Fibroblast of skin of scalp (primary cell): ENCODE results near the gene ABCB10.
"Not testable (repeated sequence)": the region's sequence is repeated elsewhere in the genome, so short reads cannot be mapped to it uniquely, and the experiment has no call there.

ENCODE experiments used
- DNase-seq: peaks from one replicate; pipeline ENCODE4 v3.0.0-alpha.2; 2013

Gene ABCB10

DNA sequence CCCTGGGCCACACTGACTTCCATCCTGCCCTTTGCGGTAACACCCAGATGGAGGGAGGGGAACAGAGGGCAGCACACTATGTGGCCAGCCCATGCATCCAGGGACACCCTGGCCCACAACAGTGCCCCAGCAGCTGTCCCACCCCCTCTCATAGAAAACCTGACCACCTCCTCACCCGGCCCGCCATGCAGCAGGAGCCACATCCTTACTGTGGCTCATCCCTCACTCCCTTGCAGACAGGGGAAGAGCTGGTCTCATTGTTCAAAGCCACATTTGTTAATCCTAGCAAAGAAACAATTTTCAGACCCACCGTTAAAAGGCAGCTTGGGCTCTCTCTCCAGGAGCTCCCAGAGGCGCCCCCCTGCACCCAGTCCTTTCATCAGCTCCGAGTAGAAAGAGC, 27.2 kb downstream of the ABCB10 start:
- DNase-seq: no peak

DNA sequence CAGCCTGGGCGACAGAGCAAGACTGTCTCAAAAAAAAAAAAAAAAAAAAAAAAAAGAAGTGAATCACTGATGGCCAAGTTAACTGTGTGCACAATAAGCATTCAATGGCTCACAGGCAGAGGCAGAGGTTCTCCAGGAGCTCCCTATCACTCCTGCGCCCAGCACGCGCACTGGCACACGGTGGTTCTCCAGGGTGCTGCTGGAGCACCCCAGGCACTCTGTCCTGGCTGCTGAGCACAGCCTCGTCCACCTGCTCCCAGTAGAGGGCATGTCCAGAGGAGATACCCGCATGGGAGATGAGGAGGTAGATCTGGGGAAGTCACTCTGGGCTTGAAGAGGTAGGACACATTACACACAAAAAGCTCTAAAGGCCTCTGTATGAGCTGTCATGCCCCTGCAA, 28.9 kb downstream of the ABCB10 start:
- no peak for DNase-seq

DNA sequence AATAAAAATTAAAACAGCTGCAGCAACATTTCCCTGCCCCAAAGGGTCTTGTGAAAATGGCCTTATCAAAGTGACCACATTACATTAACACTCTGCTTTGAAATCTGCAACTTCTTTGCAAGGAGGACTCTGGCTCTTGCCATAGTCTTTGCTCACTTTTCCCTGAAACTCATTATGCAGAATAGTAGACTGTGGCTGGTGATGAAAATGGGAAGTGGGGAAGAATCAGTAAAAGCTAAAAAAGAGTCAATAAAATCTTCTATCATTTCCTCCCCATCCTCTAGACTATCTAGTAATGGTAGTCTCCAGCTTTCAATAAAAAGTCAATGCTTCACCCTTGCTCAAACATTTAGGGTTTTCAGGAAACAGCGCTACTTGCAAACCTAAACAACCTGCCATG, 31.8 kb downstream of the ABCB10 start:
- no peak for DNase-seq

DNA sequence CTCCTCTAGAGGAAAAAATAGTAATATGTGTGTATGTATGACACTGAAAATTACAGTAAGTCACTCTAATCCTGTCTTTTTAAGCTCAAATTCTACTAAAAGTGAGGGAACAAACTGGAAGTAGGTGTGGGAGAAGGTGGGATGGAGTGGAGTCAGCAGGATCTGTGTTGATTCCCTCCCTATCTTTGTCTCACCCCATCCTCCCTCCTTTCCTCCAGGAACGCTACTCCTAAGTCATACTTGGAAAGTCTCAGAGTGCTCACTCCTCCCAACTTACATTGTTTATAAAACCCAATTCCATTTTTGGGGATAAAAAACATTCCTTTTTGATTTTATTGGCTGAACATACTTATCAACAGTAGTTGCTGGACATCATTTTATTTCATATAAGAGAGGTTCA, 35.5 kb downstream of the ABCB10 start:
- no peak for DNase-seq

DNA sequence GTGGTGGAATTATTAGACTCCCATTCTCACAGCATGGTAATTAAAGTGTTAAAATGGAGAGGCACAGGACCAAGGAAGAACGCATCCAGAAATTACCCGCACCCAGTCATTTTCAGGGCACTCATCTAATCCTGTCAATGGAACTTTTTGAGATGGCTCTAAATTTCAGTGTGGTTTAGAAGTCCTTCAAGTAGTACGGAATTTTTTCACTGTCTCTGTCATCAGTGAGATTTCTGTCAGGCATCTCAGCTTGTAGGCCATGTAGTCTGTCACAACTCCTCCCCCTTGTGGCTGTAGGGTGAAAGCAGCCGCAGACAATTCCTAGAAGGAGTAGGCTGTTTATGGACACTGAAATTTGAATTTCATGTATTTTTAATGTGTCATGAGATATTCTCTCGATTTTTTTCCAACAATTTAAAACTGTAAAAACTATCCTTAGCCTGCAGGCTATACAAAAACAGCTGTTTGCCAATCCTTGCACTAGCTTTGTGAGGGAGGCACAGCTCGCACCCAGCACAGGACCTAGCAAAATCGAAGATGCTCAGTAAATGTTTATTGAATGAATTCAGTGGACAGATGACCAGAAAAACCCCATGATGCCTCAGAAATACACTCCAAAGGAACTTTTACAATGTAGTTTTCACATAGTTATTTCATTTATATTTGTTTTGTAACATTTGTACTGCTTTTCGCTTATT, 43.8 kb downstream of the ABCB10 start:
- peak; percentile 76 for DNase-seq

DNA sequence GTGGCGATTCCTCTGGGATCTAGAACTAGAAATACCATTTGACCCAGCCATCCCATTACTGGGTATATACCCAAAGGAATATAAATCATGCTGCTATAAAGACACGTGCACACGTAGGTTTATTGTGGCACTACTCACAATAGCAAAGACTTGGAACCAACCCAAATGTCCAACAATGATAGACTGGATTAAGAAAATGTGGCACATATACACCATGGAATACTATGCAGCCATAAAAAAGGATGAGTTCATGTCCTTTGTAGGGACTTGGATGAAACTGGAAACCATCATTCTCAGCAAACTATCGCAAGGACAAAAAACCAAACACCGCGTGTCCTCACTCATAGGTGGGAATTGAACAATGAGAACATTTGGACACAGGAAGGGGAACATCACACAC, 46.9 kb downstream of the ABCB10 start:
- DNase-seq: not testable (repeated sequence)

DNA sequence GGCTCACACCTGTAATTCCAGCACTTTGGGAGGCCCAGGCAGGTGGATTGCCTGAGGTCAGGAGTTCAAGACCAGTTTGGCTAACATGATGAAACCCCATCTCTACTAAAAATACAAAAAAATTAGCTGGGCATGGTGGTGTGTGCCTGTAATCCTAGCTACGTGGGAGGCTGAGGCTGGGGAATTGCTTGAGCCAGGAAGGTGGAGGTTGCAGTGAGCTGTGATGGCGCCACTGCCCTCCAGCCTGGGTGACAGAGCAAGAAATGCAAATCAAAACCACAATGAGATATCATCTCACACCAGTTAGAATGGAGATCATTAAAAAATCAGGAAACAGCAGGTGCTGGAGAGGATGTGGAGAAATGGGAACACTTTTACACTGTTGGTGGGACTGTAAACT, 47.3 kb downstream of the ABCB10 start:
- DNase-seq: not testable (repeated sequence)

DNA sequence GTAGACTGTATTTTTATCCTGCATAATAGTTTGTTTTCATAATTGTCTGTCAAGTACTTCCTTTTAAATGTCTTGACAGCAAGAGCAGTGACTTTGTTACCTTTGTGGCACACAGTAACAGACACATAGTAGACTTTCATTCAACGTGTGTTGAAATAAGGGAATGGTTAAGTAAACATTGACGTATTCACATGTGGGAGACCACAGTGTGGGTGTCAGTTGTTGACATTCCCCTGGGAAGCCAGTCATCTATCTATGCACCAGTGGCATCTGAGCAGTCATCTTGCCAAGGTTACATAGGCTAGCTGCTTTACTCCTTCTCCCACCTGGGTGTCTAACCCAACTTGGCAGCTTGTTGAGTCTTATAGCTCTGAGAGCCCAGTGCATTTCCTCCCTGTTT, 48.9 kb downstream of the ABCB10 start:
- no peak for DNase-seq

DNA sequence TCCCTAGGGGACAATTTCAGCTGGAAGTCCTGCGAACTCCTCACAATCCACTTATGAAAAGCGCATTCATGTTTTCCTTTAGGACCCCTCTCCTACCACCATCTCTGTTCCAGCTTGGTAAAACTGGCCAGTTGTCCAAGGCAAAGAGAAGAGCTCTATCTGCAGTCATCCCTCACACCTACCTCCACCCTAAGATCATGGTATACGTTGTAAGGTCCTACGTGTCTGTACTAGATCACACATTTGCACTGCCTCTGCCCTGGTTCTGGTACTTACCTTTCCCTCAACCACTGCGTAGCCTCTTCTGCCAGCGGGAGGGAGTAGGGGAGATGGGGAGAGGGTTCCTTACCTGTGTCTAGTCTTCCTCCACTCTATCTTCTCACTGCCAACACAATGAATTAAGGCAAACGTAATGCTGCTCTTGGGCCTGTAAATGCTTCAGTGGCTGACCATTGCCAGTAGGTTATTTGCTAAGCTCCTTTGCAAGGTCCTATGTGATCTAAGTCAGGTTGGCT, 49.6 kb downstream of the ABCB10 start:
- DNase-seq: no peak

DNA sequence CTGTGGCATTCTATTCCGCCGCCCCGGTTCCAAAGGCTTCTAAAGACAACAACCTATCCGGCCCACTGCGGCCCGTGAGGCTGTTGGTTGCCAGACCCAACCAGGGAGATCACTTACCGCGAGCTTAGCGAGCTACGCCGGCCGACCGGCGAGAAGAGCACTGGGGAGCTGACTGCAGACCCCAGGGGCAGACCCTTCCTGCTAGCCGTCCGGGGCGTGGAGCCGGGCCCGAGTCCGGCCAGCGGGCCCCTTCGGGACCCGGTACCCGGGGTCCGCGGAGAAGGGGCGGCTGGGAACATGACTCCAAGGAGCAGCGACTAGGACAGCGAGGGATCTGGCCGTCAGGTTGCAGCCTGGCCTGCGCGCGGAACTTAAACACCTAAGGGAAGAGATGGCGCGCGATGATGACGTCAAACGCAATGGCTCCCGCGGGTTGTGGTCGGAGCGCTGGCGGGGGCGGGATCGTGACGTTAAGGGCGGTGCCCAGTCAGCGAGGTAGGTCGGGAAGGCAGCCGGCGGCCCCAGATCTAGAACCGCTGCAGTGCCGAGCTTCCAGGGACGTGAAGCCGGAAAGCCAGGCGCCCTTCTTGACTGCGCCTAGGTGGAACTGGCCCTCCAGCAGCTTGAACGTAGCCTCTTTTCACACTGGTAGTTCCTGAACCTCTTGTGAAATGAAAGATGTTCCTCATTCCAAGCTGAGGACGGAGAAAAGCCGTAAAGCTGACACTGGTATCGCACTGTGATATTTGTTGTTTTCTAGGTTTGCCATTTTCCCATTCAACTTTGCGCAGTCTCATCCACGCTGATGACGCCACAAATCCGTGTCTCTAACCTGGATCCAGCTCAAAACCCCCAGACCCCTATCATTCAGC, 50.3 kb downstream of the ABCB10 start, which contains the start of gene NUP133:
NUP133 (minus strand) TSS at position 391 of the 872 bp plus-strand sequence; CDS start at position 299, 92 bp downstream.
- peak; percentile 98 for DNase-seq

DNA sequence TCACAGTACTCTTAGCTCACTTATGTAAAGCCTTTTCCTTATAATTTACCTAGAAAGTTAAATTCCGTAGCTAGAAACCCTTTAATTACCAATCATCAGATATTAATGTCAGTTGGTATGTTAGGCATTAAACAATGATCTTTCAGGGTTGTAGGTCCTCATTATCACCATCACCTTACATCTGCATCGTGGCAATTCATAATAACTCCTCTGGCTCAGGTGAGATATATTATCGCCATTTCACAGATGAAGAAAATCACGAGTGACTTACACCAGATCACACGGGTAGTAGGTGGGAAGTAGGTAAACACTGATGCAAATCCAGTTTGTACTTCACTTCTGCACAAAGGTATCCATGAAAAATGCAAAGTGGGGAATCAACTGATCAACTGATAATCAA, 51.0 kb downstream of the ABCB10 start:
- no peak for DNase-seq

DNA sequence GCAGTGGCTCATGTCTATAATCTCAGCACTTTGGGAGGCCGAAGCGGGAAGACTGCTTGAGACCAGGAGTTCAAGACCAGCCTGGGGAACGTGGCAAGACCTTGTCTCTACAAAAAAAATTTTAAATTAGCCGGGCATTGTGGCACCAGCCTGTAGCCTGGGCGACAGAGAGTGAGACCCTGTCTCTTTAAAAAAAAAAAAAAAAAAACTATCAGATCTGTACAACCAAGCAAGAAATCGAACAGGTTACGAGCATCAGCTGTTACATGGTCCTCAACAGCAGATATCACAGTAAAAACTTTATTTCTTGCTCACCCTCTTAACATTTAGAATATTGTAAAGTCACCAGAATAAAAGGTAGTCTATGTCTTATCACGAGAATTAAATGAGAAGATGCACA, 51.9 kb downstream of the ABCB10 start:
- no peak for DNase-seq

DNA sequence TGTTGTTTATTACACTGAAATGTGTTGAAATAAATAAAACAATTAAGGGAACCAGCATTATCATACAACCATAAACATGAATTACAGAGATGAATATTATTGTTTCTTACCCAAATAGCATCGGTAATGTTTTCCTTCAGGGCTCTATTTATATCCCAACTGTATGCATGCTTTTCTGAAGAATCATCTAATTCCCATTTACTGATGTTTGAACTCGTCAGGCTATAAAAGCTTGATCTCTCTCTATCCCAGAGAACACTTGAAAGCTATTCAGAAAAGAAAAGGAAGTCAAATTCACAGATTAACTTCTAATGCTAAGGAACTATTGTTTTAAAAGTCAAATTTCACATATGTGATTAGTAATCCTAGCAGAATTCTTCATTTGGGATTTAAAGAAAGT, 62.7 kb downstream of the ABCB10 start:
- no peak for DNase-seq

DNA sequence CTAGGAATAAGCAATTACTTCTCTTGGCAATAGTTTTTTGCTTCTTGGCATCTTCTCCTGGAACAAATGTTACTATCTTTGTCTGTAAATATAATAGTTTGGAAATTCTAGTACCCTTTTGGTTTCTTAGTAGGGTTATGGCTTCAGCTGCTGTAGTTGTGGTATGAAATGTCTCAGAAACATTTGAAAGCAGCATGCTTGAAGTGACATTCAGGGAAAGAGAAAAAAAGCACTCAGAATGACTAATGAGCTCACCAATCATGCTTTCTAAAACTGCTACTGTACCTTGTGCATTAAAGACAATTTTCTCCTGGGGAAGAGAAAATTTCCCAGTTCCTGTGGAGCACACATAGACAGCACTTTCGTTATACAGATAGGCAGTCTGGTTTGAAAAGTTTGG, 71.3 kb downstream of the ABCB10 start:
- no peak for DNase-seq

DNA sequence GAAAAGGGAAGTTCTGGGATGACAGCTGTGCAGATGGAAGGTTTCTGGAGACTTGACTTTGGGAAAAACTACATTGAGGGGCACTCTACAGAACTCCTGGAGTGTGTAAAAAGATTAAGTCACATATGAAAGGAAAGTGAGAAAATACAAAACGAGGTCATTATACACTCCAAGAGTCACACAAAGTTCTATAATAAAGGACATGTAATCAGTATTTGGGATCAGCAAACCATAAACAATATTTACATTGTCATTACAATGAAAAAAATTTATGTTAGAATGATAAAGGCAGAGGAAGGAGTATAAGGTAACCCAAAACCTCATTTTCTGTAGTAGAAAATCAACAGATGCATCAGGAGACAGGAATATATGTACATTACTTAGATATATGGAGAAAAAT, 73.2 kb downstream of the ABCB10 start:
- no peak for DNase-seq

DNA sequence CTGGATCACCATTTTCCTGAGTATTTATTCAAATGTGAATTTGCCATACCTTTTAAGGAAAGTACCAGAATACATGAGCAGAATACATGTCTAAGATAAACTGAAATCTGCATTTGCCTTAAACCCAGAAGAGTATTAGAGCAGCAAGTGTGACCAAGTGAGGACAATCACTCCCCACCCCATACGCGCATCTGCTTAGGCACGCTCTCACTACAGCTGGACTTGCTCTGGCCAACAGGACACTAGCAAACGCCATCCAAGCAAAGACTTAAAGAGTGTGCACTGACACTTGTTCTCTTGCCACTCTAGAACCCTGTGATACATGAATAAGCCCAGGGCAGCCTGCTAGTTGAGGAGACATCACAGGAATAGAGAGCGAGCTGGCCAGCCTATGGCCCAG, 76.0 kb downstream of the ABCB10 start:
- no peak for DNase-seq

DNA sequence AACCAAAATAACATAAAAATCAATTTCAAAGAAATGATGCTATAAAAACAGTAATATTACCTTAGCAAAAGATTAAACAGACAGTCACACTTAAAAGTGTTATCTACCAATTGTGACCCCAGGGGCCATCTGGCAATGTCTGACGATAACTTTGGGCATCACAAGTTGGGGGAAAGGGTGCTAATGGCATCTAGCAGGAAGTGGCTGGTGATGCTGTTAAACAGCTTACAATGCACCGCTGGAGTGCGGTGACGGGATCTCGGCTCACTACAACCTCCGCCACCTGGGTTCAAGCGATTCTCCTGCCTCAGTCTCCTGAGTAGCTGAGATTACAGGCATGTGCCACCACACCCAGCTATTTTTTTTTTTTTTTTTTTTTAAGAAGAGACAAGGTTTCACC, 78.0 kb downstream of the ABCB10 start:
- no peak for DNase-seq

DNA sequence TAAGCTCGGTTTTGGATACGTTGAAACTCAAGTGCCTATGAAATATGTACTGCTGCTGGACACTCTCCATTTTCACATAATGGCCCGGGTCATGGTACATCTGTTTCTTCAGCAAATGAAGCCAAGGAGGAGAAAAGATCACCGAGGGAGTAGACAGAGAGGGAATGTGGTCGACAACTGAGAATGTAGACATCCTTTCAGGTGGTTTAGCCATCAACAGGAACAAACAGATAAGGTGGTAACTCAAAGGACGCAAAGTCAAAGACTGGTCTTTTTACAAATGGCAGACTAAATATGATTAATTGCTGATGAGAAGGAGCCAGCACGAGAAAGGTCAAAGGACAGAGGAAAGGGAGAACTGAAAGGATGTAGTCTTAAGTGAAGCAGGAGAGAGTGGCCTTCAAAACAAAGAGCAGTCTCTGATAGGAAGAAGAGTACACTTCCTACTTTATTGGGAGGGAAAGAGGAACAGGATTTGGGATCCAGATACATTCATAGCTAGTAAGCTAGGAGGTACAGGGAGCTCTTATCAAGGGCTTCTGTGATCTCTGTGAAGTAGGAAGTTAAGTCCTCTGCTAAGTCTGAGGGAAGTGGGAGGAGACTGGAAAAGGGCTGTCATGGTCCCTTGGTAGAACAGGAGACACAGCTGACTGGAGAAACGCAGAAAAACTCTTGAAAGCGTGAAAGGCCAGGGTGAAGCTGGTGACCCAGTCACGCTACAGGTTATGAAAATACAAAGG, 78.7 kb downstream of the ABCB10 start:
- DNase-seq: no peak

DNA sequence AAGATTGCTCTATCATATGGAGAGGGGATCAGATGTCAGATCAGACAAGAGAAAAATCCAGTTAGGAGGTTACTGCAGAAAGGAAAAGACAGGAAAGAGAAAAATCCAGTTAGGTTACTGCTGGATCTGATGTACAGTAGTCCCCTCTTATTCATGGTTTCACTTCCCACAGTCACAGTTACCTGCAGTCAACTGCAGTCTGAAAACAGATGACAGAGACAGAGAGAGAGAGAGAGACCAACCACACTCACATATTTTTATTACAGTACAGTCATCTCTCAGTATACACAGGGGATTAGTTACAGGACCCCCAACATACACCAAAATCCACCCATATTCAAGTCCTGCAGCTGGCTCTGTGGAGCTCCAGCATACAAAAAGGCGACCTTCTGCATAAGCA, 79.7 kb downstream of the ABCB10 start:
- DNase-seq: no peak

DNA sequence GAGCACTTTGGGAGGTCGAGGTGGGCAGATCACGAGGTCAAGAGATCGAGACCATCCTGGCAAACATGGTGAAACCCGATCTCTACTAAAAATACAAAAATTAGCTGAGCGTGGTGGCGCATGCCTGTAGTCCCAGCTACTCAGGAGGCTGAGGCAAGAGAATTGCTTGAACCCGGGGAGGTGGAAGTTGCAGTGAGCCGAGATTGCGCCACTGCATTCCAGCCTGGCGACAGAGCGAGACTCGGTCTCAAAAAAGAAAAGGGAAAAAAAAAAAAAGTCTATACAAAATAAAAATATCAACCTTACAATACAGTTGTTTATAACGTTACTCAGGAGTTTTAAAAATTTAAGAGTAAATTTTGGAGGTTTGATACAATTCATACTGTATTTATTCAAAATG, 82.6 kb downstream of the ABCB10 start:
- not testable (repeated sequence) for DNase-seq

DNA sequence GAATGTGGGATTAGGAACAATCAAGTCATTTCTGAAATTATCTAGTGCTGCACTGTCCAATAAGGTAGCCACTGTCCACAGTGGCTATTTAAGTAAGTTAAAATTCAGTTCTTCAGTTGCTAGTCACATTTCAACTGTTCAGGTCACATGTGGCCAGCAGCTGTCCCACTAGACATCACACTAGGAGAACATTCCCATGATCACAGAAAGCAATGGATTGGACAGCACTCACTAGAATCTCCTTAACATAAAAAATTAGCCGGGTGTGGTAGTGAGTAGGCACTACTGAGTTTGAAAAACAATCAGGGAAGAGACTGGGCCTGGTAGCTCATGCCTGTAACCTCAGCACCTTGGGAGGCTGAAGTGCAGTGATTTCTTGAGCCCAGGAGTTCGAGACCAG, 84.0 kb downstream of the ABCB10 start:
- DNase-seq: no peak

DNA sequence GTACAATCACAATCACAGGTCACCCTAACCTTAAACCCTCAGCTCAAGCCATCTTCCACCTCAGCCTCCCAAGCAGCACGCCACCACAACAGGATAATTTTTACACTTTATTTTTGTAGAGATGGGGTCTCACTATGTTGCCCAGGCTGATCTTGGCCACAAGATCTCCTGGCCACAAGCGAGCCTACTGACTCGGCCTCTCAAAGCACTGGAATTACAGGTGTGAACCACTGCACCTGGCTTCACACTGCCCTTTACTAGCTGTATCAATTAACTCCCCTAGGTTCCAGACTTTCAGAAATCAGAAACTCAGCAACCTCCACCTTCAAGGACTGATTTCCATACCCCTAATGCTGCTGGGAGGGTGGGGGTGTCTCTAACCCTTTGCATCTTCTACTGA, 87.3 kb downstream of the ABCB10 start:
- no peak for DNase-seq

DNA sequence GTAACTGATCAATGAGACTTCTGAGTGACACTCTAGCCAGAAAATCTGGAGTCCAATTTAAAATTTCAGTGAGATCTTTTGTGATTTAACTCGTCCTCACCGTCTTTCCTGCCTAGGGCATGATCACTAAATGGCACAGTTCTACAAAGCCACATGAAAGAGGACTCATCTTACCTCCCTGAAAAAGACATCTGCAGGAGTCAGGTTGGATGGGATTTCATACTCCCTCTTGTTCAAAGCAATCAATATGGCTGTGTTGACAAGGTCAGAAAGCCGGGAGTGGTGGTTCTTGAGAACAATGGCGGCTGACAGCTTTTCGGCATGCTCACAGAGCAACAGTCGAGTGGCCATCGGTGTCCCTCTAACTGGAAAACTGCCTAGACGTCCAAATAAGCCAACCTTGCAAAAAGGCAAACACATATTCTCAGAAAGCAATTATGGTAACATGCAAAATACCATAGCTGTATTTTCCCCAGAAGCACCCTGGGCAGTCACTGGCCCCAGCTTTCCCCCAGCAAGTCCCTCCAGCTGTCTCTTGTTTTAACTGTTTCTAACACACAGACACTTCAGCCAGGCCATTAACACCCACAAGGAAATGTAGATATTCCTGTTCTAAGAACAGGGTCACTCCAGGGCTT, 88.0 kb downstream of the ABCB10 start:
- no peak for DNase-seq
